PC-3 (cell line): Measurements from ENCODE around the gene MAML3.

ENCODE experiments used
- EZH2phosphoT487 ChIP-seq: fragments of 300-600 bp; sonication (generic); IDR thresholded peaks from 2 replicates; pipeline ENCODE4 v1.6.1; 2018; ENCODE audit warnings: mild to moderate bottlenecking, antibody characterized with exemption, low read length, borderline replicate concordance
- TF ChIP-seq, protein P1 (sequence below): fragments of 300-600 bp; sonication (generic); conservative IDR thresholded peaks from 2 replicates; pipeline ENCODE4 v1.5.1; 2017; ENCODE audit warnings: antibody characterized with exemption, low read depth, mild to moderate bottlenecking, low read length

GRCh38 chr4:139676365-139676764 lies 477.6 kb downstream of the MAML3 start:
- TF ChIP-seq, protein P1, sequence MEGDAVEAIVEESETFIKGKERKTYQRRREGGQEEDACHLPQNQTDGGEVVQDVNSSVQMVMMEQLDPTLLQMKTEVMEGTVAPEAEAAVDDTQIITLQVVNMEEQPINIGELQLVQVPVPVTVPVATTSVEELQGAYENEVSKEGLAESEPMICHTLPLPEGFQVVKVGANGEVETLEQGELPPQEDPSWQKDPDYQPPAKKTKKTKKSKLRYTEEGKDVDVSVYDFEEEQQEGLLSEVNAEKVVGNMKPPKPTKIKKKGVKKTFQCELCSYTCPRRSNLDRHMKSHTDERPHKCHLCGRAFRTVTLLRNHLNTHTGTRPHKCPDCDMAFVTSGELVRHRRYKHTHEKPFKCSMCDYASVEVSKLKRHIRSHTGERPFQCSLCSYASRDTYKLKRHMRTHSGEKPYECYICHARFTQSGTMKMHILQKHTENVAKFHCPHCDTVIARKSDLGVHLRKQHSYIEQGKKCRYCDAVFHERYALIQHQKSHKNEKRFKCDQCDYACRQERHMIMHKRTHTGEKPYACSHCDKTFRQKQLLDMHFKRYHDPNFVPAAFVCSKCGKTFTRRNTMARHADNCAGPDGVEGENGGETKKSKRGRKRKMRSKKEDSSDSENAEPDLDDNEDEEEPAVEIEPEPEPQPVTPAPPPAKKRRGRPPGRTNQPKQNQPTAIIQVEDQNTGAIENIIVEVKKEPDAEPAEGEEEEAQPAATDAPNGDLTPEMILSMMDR = no peak
- TF ChIP-seq EZH2phosphoT487 = no peak
